ENCODE measurements around the gene AGBL1. TPM values are rescaled to one million over a fixed set of nuclear protein-coding genes. Genes with fewer than 3 reads are reported as not detected.

Gene AGBL1
- total and polyA plus RNA-seq, 4 donors = 0.08 to 147 (median 4.7) TPM

GRCh38 chr15:86653344-86654197, 573.9 kb downstream of the AGBL1 start:
- no peak for TF ChIP-seq CTCF (IDR thresholded peaks at IDR 0.05; ENCODE audit: control extremely low read depth, extremely low read depth)
- no peak for ATAC-seq (ENCODE audit: insufficient read depth, low FRiP score)
- H3K9ac ChIP-seq (ENCODE audit: insufficient read depth in 1 of 2, low read length in 2 of 2) = no peak overlapping the region
- 78% methylated on average over 6 of the region's 6 CpGs for WGBS, 2 donors
- no peaks in the 10 kb centered on the region for H3K27me3 ChIP-seq (ENCODE audit: control insufficient read depth in 3 of 3, insufficient read depth in 3 of 3, low read length in 2 of 3)
- H3K36me3 ChIP-seq (ENCODE audit: control insufficient read depth in 4 of 4, insufficient read depth in 4 of 4, low read length in 4 of 4) = no peaks in the 10 kb centered on the region
- no peaks in the 10 kb centered on the region for H3K9me3 ChIP-seq (ENCODE audit: control insufficient read depth in 4 of 4, insufficient read depth in 3 of 4, low read length in 3 of 4)
- no peak overlapping the region for H3K4me3 ChIP-seq
- no peak overlapping the region for H3K27ac ChIP-seq (ENCODE audit: low read depth in 1 of 2, low read length in 1 of 2)
- no peaks in the 10 kb centered on the region for H3K4me1 ChIP-seq (ENCODE audit: control insufficient read depth in 5 of 5, insufficient read depth in 5 of 5, low read length in 5 of 5)
- no peak for DNase-seq

- no peaks in the 10 kb centered on the region for H3K9me3 ChIP-seq (ENCODE audit: control insufficient read depth in 4 of 4, insufficient read depth in 3 of 4, low read length in 3 of 4)
- no peak for TF ChIP-seq CTCF (IDR thresholded peaks at IDR 0.05; ENCODE audit: control extremely low read depth, extremely low read depth)
- ATAC-seq (ENCODE audit: insufficient read depth, low FRiP score) (no peak), DNase-seq (no peak)
- no peaks in the 10 kb centered on the region for H3K27me3 ChIP-seq (ENCODE audit: control insufficient read depth in 3 of 3, insufficient read depth in 3 of 3, low read length in 2 of 3)
- H3K36me3 ChIP-seq (ENCODE audit: control insufficient read depth in 4 of 4, insufficient read depth in 4 of 4, low read length in 4 of 4) = no peaks in the 10 kb centered on the region
- H3K4me3 ChIP-seq = no peak overlapping the region
- no peaks in the 10 kb centered on the region for H3K4me1 ChIP-seq (ENCODE audit: control insufficient read depth in 5 of 5, insufficient read depth in 5 of 5, low read length in 5 of 5)
- no peak overlapping the region for H3K9ac ChIP-seq (ENCODE audit: insufficient read depth in 1 of 2, low read length in 2 of 2)
- no peak overlapping the region for H3K27ac ChIP-seq (ENCODE audit: low read depth in 1 of 2, low read length in 1 of 2)
- 61 to 84% methylated on average over 3 of the region's 3 CpGs for WGBS, 2 donors
Measured at GRCh38 chr15:86654501-86654900, 574.8 kb downstream of the AGBL1 start.

- DNase-seq (no peak), ATAC-seq (ENCODE audit: insufficient read depth, low FRiP score) (no peak)
- no peaks in the 10 kb centered on the region for H3K4me1 ChIP-seq (ENCODE audit: control insufficient read depth in 5 of 5, insufficient read depth in 5 of 5, low read length in 5 of 5)
- 83 to 87% methylated on average over 2 of the region's 2 CpGs for WGBS, 2 donors
- H3K9me3 ChIP-seq (ENCODE audit: control insufficient read depth in 4 of 4, insufficient read depth in 3 of 4, low read length in 3 of 4) = no peaks in the 10 kb centered on the region
- no peak for TF ChIP-seq CTCF (IDR thresholded peaks at IDR 0.05; ENCODE audit: control extremely low read depth, extremely low read depth)
- H3K27ac ChIP-seq (ENCODE audit: low read depth in 1 of 2, low read length in 1 of 2) = no peak overlapping the region
- H3K9ac ChIP-seq (ENCODE audit: insufficient read depth in 1 of 2, low read length in 2 of 2) = no peak overlapping the region
- H3K36me3 ChIP-seq (ENCODE audit: control insufficient read depth in 4 of 4, insufficient read depth in 4 of 4, low read length in 4 of 4) = no peaks in the 10 kb centered on the region
- H3K4me3 ChIP-seq = no peak overlapping the region
- no peaks in the 10 kb centered on the region for H3K27me3 ChIP-seq (ENCODE audit: control insufficient read depth in 3 of 3, insufficient read depth in 3 of 3, low read length in 2 of 3)
Measured at GRCh38 chr15:86657305-86657704, 577.6 kb downstream of the AGBL1 start.
